Adipose tissue (tissue), 3 donors: ENCODE measurements around the gene KLK3. TPM values are rescaled to one million over a fixed set of nuclear protein-coding genes. Genes with fewer than 3 reads are reported as not detected.

Source experiments
- H3K27ac ChIP-seq: one replicate; pipeline ENCODE4 v1.5.1; 2013; ENCODE audit warnings: low read depth, low read length
- WGBS, 3 donors: extraction: QIAGEN DNeasy Blood & Tissue Kit; methylation state at CpG; one replicate each; pipeline ENCODE4 v1.1.7; 2013; 5-methylcytosine and 5-hydroxymethylcytosine counted together
- polyA plus RNA-seq, 3 donors: library from polyadenylated mRNA; stranded (reverse); fragments of 200-250 nt; gene quantifications; one replicate each; pipeline ENCODE4 v1.2.3, GENCODE V29; 2013
- donor health status: healthy with polysubstance abuse.
- donor health status: Bipolar disorder and iron deficiency.
- donor health status: healthy.

Gene KLK3
- polyA plus RNA-seq, 3 donors: 0.05 TPM; not detected in 2

DNA sequence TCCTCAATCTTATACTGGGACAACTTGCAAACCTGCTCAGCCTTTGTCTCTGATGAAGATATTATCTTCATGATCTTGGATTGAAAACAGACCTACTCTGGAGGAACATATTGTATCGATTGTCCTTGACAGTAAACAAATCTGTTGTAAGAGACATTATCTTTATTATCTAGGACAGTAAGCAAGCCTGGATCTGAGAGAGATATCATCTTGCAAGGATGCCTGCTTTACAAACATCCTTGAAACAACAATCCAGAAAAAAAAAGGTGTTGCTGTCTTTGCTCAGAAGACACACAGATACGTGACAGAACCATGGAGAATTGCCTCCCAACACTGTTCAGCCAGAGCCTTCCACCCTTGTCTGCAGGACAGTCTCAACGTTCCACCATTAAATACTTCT, 4.0 kb upstream of the KLK3 start:
- 43 to 50% (median 48%) methylated on average over 3 of the region's 3 CpGs for WGBS, 3 donors
- H3K27ac ChIP-seq: no peak overlapping the region

DNA sequence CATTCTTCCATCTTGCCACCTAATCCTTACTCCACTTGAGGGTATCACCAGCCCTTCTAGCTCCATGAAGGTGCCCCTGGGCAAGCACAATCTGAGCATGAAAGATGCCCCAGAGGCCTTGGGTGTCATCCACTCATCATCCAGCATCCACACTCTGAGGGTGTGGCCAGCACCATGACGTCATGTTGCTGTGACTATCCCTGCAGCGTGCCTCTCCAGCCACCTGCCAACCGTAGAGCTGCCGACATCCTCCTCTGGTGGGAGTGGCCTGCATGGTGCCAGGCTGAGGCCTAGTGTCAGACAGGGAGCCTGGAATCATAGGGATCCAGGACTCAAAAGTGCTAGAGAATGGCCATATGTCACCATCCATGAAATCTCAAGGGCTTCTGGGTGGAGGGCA, 3.1 kb upstream of the KLK3 start:
- H3K27ac ChIP-seq: no peak overlapping the region
- 74 to 80% (median 79%) methylated on average over 4 of the region's 4 CpGs for WGBS, 3 donors

DNA sequence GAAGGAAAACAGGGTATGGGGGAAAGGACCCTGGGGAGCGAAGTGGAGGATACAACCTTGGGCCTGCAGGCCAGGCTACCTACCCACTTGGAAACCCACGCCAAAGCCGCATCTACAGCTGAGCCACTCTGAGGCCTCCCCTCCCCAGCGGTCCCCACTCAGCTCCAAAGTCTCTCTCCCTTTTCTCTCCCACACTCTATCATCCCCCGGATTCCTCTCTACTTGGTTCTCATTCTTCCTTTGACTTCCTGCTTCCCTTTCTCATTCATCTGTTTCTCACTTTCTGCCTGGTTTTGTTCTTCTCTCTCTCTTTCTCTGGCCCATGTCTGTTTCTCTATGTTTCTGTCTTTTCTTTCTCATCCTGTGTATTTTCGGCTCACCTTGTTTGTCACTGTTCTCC, 2.7 kb downstream of the KLK3 start:
- WGBS, 3 donors: 45 to 80% (median 59%) methylated on average over 5 to 6 of the region's 6 CpGs
- H3K27ac ChIP-seq: no peak overlapping the region

DNA sequence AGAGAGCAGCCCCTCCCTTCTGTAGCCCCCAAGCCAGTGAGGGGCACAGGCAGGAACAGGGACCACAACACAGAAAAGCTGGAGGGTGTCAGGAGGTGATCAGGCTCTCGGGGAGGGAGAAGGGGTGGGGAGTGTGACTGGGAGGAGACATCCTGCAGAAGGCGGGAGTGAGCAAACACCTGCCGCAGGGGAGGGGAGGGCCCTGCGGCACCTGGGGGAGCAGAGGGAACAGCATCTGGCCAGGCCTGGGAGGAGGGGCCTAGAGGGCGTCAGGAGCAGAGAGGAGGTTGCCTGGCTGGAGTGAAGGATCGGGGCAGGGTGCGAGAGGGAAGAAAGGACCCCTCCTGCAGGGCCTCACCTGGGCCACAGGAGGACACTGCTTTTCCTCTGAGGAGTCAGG, 4.2 kb downstream of the KLK3 start:
- WGBS, 3 donors: 17 to 24% (median 21%) methylated on average over 7 of the region's 7 CpGs
- H3K27ac ChIP-seq: no peak overlapping the region

DNA sequence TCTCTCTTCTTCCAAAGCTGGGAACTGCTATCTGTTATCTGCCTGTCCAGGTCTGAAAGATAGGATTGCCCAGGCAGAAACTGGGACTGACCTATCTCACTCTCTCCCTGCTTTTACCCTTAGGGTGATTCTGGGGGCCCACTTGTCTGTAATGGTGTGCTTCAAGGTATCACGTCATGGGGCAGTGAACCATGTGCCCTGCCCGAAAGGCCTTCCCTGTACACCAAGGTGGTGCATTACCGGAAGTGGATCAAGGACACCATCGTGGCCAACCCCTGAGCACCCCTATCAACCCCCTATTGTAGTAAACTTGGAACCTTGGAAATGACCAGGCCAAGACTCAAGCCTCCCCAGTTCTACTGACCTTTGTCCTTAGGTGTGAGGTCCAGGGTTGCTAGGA, 5.1 kb downstream of the KLK3 start:
- no peak overlapping the region for H3K27ac ChIP-seq
- WGBS, 3 donors: 74 to 92% (median 86%) methylated on average over 4 of the region's 4 CpGs

DNA sequence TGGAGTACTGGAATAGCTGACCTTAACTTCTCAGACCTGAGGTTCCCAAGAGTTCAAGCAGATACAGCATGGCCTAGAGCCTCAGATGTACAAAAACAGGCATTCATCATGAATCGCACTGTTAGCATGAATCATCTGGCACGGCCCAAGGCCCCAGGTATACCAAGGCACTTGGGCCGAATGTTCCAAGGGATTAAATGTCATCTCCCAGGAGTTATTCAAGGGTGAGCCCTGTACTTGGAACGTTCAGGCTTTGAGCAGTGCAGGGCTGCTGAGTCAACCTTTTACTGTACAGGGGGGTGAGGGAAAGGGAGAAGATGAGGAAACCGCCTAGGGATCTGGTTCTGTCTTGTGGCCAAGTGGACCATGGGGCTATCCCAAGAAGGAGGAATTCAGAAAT, 6.3 kb downstream of the KLK3 start:
- 68 to 86% (median 74%) methylated on average over 5 of the region's 5 CpGs for WGBS, 3 donors
- no peak overlapping the region for H3K27ac ChIP-seq

DNA sequence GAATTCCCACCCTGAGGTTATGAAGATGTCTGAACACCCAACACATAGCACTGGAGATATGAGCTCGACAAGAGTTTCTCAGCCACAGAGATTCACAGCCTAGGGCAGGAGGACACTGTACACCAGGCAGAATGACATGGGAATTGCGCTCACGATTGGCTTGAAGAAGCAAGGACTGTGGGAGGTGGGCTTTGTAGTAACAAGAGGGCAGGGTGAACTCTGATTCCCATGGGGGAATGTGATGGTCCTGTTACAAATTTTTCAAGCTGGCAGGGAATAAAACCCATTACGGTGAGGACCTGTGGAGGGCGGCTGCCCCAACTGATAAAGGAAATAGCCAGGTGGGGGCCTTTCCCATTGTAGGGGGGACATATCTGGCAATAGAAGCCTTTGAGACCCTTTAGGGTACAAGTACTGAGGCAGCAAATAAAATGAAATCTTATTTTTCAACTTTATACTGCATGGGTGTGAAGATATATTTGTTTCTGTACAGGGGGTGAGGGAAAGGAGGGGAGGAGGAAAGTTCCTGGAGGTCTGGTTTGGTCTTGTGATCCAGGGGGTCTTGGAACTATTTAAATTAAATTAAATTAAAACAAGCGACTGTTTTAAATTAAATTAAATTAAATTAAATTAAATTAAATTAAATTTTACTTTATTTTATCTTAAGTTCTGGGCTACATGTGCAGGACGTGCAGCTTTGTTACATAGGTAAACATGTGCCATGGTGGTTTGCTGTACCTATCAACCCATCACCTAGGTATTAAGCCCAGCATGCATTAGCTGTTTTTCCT, 7.0 kb downstream of the KLK3 start:
- no peak overlapping the region for H3K27ac ChIP-seq
- WGBS, 3 donors: 72 to 83% (median 77%) methylated on average over 7 of the region's 7 CpGs

DNA sequence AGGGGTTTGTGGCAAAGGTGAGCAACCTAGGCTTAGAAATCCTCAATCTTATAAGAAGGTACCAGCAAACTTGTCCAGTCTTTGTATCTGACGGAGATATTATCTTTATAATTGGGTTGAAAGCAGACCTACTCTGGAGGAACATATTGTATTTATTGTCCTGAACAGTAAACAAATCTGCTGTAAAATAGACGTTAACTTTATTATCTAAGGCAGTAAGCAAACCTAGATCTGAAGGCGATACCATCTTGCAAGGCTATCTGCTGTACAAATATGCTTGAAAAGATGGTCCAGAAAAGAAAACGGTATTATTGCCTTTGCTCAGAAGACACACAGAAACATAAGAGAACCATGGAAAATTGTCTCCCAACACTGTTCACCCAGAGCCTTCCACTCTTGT, 14.8 kb downstream of the KLK3 start:
- WGBS, 3 donors: 72 to 86% (median 78%) methylated on average over 4 of the region's 4 CpGs
- H3K27ac ChIP-seq: no peak overlapping the region

DNA sequence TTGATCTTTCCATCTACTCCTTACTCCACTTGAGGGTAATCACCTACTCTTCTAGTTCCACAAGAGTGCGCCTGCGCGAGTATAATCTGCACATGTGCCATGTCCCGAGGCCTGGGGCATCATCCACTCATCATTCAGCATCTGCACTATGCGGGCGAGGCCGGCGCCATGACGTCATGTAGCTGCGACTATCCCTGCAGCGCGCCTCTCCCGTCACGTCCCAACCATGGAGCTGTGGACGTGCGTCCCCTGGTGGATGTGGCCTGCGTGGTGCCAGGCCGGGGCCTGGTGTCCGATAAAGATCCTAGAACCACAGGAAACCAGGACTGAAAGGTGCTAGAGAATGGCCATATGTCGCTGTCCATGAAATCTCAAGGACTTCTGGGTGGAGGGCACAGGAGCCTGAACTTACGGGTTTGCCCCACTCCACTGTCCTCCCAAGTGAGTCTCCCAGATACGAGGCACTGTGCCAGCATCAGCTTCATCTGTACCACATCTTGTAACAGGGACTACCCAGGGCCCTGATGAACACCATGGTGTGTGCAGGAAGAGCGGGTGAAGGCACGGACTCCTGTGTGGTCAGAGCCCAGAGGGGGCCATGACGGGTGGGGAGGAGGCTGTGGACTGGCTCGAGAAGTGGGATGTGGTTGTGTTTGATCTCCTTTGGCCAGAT, 15.8 kb downstream of the KLK3 start:
- 42 to 68% (median 68%) methylated on average over 25 to 26 of the region's 26 CpGs for WGBS, 3 donors
- no peak overlapping the region for H3K27ac ChIP-seq

DNA sequence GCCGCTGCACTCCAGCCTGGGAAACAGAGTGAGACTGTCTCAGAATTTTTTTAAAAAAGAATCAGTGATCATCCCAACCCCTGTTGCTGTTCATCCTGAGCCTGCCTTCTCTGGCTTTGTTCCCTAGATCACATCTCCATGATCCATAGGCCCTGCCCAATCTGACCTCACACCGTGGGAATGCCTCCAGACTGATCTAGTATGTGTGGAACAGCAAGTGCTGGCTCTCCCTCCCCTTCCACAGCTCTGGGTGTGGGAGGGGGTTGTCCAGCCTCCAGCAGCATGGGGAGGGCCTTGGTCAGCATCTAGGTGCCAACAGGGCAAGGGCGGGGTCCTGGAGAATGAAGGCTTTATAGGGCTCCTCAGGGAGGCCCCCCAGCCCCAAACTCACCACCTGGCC, 18.3 kb downstream of the KLK3 start, which contains the start of gene KLK2:
KLK2 (plus strand) TSS at position 384 of the 400 bp plus-strand sequence. CDS start 35 bp downstream, outside the sequence.
- H3K27ac ChIP-seq: no peak within 1 kb of the TSS
- WGBS, 3 donors: 60 to 70% (median 65%) methylated on average over 3 of the region's 3 CpGs

DNA sequence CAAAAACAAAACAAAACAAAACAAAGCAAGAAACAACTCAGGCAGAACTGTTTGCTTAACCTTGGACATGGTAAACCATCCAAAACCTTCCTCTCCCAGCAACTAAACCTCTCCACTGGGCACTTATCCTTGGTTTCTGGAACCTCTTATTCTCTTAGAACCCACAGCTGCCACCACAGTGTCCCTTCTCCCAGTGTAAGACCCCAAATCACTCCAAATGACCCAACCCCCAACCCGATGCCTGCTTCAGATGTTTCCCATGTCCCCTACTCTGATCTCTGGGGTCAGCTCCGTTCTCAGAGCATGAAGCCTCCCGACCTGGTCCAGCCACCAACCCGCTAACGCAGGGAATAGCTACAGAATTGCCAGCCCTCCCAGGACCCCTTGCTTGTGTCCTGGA, 19.5 kb downstream of the KLK3 start:
- WGBS, 3 donors: 60 to 71% (median 69%) methylated on average over 5 of the region's 5 CpGs

DNA sequence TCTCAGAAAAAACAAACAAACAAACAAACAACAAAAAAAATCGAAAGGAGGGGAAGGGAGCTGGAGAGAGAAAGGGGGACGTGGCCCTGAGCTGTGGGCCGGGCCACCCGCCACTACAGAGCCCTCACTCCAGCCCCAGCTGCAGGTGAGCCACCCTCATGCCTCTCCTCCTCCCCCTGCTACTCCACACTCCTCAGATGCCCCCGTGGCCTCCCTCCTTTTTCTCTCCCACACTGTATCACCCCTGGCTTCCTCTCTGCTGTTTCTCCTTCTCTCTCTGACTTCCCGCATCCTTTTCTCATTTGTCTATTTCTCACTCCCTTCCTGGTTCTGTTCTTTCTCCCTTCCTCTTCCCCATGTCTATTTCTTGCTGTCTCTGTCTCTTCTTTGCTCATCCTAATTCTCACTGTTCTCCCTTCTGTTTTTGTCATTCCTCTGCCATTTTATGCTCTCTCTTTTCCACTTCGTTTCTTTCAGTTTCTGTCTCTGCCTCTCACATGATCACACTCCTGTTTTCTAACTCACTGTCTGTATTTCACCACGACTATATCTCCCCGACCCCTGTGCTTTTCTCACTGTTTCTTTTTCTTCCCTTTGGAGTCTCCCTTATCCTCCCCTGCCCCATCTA, 21.2 kb downstream of the KLK3 start:
- no peak overlapping the region for H3K27ac ChIP-seq
- 34 to 49% (median 41%) methylated on average over 7 to 9 of the region's 9 CpGs for WGBS, 3 donors

More for the DNA sequence above, 19.5 kb downstream of the KLK3 start:
- H3K27ac ChIP-seq: no peak overlapping the region

DNA sequence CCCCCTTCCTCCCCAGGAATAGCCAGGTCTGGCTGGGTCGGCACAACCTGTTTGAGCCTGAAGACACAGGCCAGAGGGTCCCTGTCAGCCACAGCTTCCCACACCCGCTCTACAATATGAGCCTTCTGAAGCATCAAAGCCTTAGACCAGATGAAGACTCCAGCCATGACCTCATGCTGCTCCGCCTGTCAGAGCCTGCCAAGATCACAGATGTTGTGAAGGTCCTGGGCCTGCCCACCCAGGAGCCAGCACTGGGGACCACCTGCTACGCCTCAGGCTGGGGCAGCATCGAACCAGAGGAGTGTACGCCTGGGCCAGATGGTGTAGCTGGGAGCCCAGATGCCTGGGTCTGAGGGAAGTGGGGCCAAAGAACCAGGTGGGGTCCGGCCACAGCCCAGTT, 21.7 kb downstream of the KLK3 start:
- WGBS, 3 donors: 61 to 81% (median 67%) methylated on average over 7 of the region's 7 CpGs
- no peak overlapping the region for H3K27ac ChIP-seq

DNA sequence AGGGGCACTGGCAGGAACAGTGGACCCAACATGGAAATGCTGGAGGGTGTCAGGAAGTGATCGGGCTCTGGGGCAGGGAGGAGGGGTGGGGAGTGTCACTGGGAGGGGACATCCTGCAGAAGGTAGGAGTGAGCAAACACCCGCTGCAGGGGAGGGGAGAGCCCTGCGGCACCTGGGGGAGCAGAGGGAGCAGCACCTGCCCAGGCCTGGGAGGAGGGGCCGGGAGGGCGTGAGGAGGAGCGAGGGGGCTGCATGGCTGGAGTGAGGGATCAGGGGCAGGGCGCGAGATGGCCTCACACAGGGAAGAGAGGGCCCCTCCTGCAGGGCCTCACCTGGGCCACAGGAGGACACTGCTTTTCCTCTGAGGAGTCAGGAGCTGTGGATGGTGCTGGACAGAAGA, 22.6 kb downstream of the KLK3 start:
- WGBS, 3 donors: 25 to 35% (median 35%) methylated on average over 6 to 8 of the region's 8 CpGs

DNA sequence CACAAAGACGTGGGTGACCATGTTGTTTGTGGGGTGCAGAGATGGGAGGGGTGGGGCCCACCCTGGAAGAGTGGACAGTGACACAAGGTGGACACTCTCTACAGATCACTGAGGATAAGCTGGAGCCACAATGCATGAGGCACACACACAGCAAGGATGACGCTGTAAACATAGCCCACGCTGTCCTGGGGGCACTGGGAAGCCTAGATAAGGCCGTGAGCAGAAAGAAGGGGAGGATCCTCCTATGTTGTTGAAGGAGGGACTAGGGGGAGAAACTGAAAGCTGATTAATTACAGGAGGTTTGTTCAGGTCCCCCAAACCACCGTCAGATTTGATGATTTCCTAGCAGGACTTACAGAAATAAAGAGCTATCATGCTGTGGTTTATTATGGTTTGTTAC, 24.1 kb downstream of the KLK3 start:
- WGBS, 3 donors: 52 to 60% (median 55%) methylated on average over 5 of the region's 5 CpGs
- no peak overlapping the region for H3K27ac ChIP-seq

More for the DNA sequence above, 22.6 kb downstream of the KLK3 start:
- H3K27ac ChIP-seq: no peak overlapping the region

DNA sequence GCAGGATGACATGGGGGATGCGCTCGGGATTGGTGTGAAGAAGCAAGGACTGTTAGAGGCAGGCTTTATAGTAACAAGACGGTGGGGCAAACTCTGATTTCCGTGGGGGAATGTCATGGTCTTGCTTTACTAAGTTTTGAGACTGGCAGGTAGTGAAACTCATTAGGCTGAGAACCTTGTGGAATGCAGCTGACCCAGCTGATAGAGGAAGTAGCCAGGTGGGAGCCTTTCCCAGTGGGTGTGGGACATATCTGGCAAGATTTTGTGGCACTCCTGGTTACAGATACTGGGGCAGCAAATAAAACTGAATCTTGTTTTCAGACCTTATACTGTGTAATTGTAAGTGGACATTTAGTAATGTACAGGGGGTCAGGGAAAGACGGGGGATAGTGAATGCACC, 25.5 kb downstream of the KLK3 start:
- WGBS, 3 donors: 57 to 79% (median 75%) methylated on average over 5 of the region's 5 CpGs

DNA sequence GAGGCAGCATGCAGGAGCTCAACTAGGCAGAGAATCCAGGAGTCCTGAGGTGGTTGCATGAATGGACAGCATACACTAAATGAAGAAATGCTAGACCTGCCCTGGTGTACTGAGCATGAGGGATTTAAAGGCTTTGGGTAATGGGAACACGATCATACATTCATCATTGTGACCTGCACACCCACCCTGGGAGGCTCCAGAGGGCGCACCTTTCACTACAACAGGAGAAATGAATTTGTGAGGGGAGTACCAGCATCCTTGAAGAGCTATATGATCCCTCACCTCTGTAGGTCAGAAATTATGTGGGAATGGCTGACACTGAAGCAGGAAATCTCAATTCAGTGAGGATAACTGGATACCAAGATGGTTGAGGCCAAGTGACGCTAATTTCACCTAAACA, 27.5 kb downstream of the KLK3 start:
- WGBS, 3 donors: 47 to 53% (median 49%) methylated on average over 3 of the region's 3 CpGs
- no peak overlapping the region for H3K27ac ChIP-seq

More for the DNA sequence above, 25.5 kb downstream of the KLK3 start:
- no peak overlapping the region for H3K27ac ChIP-seq

DNA sequence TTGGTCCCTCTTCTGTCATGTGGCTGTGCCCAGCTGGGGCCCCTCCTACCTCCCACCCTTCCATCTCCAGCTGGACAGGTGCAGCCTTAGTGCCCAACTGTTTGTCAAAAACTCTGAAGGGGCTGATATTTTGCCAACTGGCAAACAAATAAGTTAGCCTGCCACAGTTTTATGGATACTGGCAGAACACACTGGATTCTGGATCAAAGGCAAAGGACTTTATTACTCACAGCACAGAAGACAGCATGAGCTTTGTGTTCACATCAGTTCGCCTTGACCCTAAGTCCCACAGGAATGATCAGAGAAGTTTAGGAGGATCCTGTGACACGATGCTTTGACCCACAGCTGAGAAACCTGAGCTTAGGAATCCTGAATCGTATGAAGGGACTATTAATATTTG, 34.9 kb downstream of the KLK3 start:
- WGBS, 3 donors: 43 to 52% (median 50%) methylated on average over 3 of the region's 3 CpGs

More for the DNA sequence above, 34.9 kb downstream of the KLK3 start:
- H3K27ac ChIP-seq: no peak overlapping the region
